HEK293T (cell line): Measurements from ENCODE around the gene PSME3IP1.

Experiments
- ARNT ChIP-seq: fragments of 450-650 bp; IDR thresholded peaks from 2 replicates; pipeline ENCODE4 v1.6.1; 2017; ENCODE audit warnings: mild to moderate bottlenecking
- CTBP1 ChIP-seq: fragments of 450-650 bp; IDR thresholded peaks from 2 replicates; pipeline ENCODE4 v1.6.1; 2016; ENCODE audit warnings: borderline replicate concordance
- FOXM1 ChIP-seq: fragments of 450-650 bp; IDR thresholded peaks from 2 replicates; pipeline ENCODE4 v1.6.1; 2017; ENCODE audit warnings: mild to moderate bottlenecking, borderline replicate concordance
- NFRKB ChIP-seq: fragments of 450-650 bp; IDR thresholded peaks from 2 replicates; pipeline ENCODE4 v1.6.1; 2016; ENCODE audit warnings: mild to moderate bottlenecking, moderate library complexity
- SP1 ChIP-seq: fragments of 450-650 bp; IDR thresholded peaks from 2 replicates; pipeline ENCODE4 v1.6.1; 2017

- TF ChIP-seq SP1, result no peak
- no peak for TF ChIP-seq FOXM1
- TF ChIP-seq CTBP1, result no peak
- no peak for TF ChIP-seq ARNT
- no peak for TF ChIP-seq NFRKB
Observed at GRCh38 chr16:57196286-57196685, 10.4 kb upstream of the PSME3IP1 start.
